Neuronal stem cell (in vitro differentiated cells): ENCODE data around the gene THEM4.
A peak's percentile ranks its signal among the peaks of the same experiment; 100 is the strongest.

Source experiments
- DNase-seq: peaks from one replicate; pipeline ENCODE4 v3.0.0-alpha.2; 2013; ENCODE audit warnings: low spot score
- H2AFZ ChIP-seq: one replicate; pipeline ENCODE4 v1.6.1; 2013; ENCODE audit warnings: mild to moderate bottlenecking, low read length, inconsistent platforms
- H2AK5ac ChIP-seq: 2 replicates; pipeline ENCODE4 v1.6.1; 2013; ENCODE audit warnings: low read depth, mild to moderate bottlenecking, inconsistent platforms, low read length, moderate library complexity, mixed read lengths
- H2BK120ac ChIP-seq: 2 replicates; pipeline ENCODE4 v1.6.1; 2013; ENCODE audit warnings: low read depth, mild to moderate bottlenecking, inconsistent platforms, low read length, moderate library complexity, mixed read lengths
- H2BK12ac ChIP-seq: one replicate; pipeline ENCODE4 v1.6.1; 2013; ENCODE audit warnings: low read length, inconsistent platforms
- H2BK15ac ChIP-seq: 2 replicates; pipeline ENCODE4 v1.6.1; 2013; ENCODE audit warnings: mild to moderate bottlenecking, low read length, inconsistent platforms, mixed read lengths
- H2BK5ac ChIP-seq: one replicate; pipeline ENCODE4 v1.6.1; 2013; ENCODE audit warnings: inconsistent platforms, mild to moderate bottlenecking, low read length, moderate library complexity
- H3K14ac ChIP-seq: one replicate; pipeline ENCODE4 v1.6.1; 2013; ENCODE audit warnings: low read length, inconsistent platforms
- H3K18ac ChIP-seq: 2 replicates; pipeline ENCODE4 v1.6.1; 2013; ENCODE audit warnings: low read length, inconsistent platforms
- H3K23ac ChIP-seq: 2 replicates; pipeline ENCODE4 v1.6.1; 2013; ENCODE audit warnings: low read depth, mild to moderate bottlenecking, mixed read lengths, low read length, inconsistent platforms; ENCODE audit not compliant: poor library complexity
- H3K27ac ChIP-seq: replicated peaks from 3 replicates; pipeline ENCODE4 v1.5.1; 2013; ENCODE audit warnings: low read length, inconsistent platforms
- H3K27me3 ChIP-seq, 3 experiments: 2 replicates each; pipeline ENCODE4 v1.6.1; 2013; ENCODE audit warnings: low read length in 3 of 3, mild to moderate bottlenecking in 2 of 3, inconsistent platforms in 1 of 3, low read depth in 1 of 3, mixed read lengths in 1 of 3, moderate library complexity in 1 of 3; ENCODE audit not compliant: control insufficient read depth in 3 of 3, insufficient read depth in 3 of 3
- H3K36me3 ChIP-seq, 2 donors: replicated peaks in 1 of 2; 2 replicates each; pipeline ENCODE4 v1.6.1; 2013; ENCODE audit warnings: low read length in 2 of 2; ENCODE audit not compliant: control insufficient read depth in 2 of 2, insufficient read depth in 2 of 2
- H3K4ac ChIP-seq: 2 replicates; pipeline ENCODE4 v1.6.1; 2013; ENCODE audit warnings: inconsistent platforms, mild to moderate bottlenecking, low read length, moderate library complexity
- H3K4me1 ChIP-seq, 2 donors: 1 replicate in 1 of 2; 2 replicates in 1 of 2; pipeline ENCODE4 v1.6.1; 2013; ENCODE audit warnings: low read length in 2 of 2, low read depth in 1 of 2; ENCODE audit not compliant: control insufficient read depth in 2 of 2, insufficient read depth in 1 of 2
- H3K4me2 ChIP-seq: one replicate; pipeline ENCODE4 v1.6.1; 2013; ENCODE audit warnings: mild to moderate bottlenecking, low read length, inconsistent platforms; ENCODE audit not compliant: insufficient read depth, poor library complexity, severe bottlenecking
- H3K4me3 ChIP-seq, 2 donors: 2 replicates each; pipeline ENCODE4 v1.5.1; 2013; ENCODE audit warnings: low read length in 2 of 2, mild to moderate bottlenecking in 2 of 2, inconsistent platforms in 1 of 2, moderate library complexity in 1 of 2
- H3K79me1 ChIP-seq: one replicate; pipeline ENCODE4 v1.6.1; 2013; ENCODE audit warnings: low read depth, mild to moderate bottlenecking, inconsistent platforms, low read length, moderate library complexity
- H3K9ac ChIP-seq: one replicate; pipeline ENCODE4 v1.6.1; 2013; ENCODE audit warnings: mild to moderate bottlenecking, low read depth, low read length, inconsistent platforms; ENCODE audit not compliant: poor library complexity
- H3K9me3 ChIP-seq, 2 donors: replicated peaks in 1 of 2; 2 replicates each; pipeline versions ENCODE3 to v1.6.1; 2013; ENCODE audit warnings: low read length in 2 of 2, mild to moderate bottlenecking in 2 of 2, inconsistent platforms in 1 of 2, low read depth in 1 of 2, mixed read lengths in 1 of 2, moderate library complexity in 1 of 2; ENCODE audit not compliant: control insufficient read depth in 2 of 2, insufficient read depth in 1 of 2
- H4K8ac ChIP-seq: one replicate; pipeline ENCODE4 v1.6.1; 2013; ENCODE audit warnings: low read depth, mild to moderate bottlenecking, inconsistent platforms, low read length, moderate library complexity
- H4K91ac ChIP-seq: one replicate; pipeline ENCODE4 v1.6.1; 2013; ENCODE audit warnings: low read length, low read depth, mild to moderate bottlenecking, inconsistent platforms; ENCODE audit not compliant: poor library complexity
- WGBS, 2 donors: extraction: QIAGEN DNeasy Blood & Tissue Kit; methylation state at CpG; one replicate each; pipeline ENCODE4 v1.1.7; 2013; ENCODE audit warnings: missing lambda C conversion rate in 2 of 2, mixed read lengths in 1 of 2; ENCODE audit not compliant: insufficient read length in 2 of 2, insufficient replicate concordance in 1 of 2; ENCODE audit errors: extremely low coverage in 2 of 2; 5-methylcytosine and 5-hydroxymethylcytosine counted together

The THEM4 gene

DNA sequence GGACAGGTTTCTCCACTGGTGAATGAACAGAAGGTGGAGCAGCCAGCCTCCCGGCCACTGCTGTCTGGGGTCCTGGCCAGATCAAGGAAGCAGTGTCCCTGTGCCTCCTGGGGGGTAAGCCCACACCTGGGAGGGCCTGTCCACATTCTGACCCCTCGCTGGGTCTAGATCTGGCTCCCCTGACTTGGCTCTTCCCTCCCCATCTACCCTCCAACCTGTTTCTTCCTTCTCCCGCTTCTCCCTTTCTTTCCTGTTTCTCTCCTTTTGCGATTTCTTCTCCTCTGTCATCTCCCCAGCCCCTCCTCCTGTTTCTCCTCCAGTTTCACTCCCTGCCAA lies 78.1 kb downstream of the THEM4 start:
- Histone ChIP-seq H3K36me3 (no peaks in the 10 kb centered on the region), H4K8ac (no peak overlapping the region), H3K79me1 (no peaks in the 10 kb centered on the region), H3K4me3 (no peak overlapping the region), H3K4me1 (peaks cover 21 to 23% of the 10 kb centered on the region in 2 donors), H3K9ac (no peak overlapping the region), H4K91ac (no peak overlapping the region), H2BK15ac (no peak overlapping the region), H3K18ac (peak overlapping the region; percentile 37), H2BK12ac (peak overlapping the region; percentile 58), H3K27ac (no peak overlapping the region), H3K23ac (peak overlapping the region; percentile 65), H3K27me3 (peaks cover 0 to 51% (median 0%) of the 10 kb centered on the region in 3 experiments), H3K4me2 (no peak overlapping the region), H2BK5ac (peak overlapping the region; percentile 62), H3K14ac (peak overlapping the region; percentile 90), H2AFZ (no peak overlapping the region), H3K4ac (no peak overlapping the region), H2BK120ac (no peak overlapping the region), H2AK5ac (peak overlapping the region; percentile 56), H3K9me3 (no peaks in the 10 kb centered on the region)
- DNase-seq: no peak
- no CpG with 5 or more reads among the region's 4 CpGs for WGBS, 2 donors

GRCh38 chr1:151830055-151830454 lies 79.3 kb downstream of the THEM4 start:
- Histone ChIP-seq H3K9ac (no peak overlapping the region), H2AK5ac (peak overlapping the region; percentile 52), H3K36me3 (no peaks in the 10 kb centered on the region), H4K8ac (no peak overlapping the region), H2AFZ (no peak overlapping the region), H3K4me2 (no peak overlapping the region), H3K27ac (no peak overlapping the region), H3K79me1 (no peaks in the 10 kb centered on the region), H3K4ac (no peak overlapping the region), H2BK12ac (peak overlapping the region; percentile 98), H3K4me1 (peaks cover 23% of the 10 kb centered on the region in 2 donors), H2BK5ac (no peak overlapping the region), H3K14ac (peak overlapping the region; percentile 38), H2BK15ac (peak overlapping the region; percentile 49), H3K4me3 (no peak overlapping the region), H2BK120ac (no peak overlapping the region), H3K18ac (peak overlapping the region; percentile 80), H3K23ac (no peak overlapping the region), H3K27me3 (peaks cover 0 to 53% (median 0%) of the 10 kb centered on the region in 3 experiments), H3K9me3 (no peaks in the 10 kb centered on the region), H4K91ac (no peak overlapping the region)
- no CpG with 5 or more reads among the region's 6 CpGs for WGBS, 2 donors
- DNase-seq: no peak

DNA sequence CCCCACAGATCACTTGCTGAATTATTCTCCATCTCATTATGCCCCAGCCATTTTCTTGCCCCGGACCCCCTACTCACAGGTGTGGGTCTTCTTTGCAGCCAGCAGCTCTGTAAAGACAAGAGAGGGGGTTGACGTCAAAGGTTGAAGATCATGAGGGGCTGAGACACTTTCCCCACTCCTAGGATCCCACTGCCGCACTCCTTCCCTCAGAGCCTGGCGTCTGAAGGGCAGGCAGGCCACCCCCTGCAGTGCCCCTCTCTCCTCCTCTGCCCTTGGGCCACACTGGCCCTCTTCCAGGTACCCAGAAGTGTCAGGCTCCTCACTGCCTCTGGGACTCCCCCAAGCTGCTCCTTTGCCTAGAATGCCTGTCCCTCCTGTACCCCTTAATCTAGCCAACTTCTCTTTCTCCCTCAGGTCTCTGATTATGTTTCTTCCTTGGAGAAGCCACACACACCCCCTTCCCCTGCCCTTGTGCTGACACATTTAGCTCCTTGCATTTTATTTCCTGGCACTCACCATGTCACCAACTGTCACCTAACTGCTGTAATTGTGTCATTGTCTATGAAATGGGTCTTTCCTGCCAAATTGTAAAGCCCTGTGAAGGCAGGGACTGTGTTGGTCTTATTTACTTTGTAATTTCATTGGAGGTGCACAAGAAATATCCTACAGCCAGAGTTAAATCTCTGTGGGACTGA lies 79.8 kb downstream of the THEM4 start:
- no CpG with 5 or more reads among the region's 4 CpGs for WGBS, 2 donors
- no peak overlapping the region for H3K4me3 ChIP-seq

DNA sequence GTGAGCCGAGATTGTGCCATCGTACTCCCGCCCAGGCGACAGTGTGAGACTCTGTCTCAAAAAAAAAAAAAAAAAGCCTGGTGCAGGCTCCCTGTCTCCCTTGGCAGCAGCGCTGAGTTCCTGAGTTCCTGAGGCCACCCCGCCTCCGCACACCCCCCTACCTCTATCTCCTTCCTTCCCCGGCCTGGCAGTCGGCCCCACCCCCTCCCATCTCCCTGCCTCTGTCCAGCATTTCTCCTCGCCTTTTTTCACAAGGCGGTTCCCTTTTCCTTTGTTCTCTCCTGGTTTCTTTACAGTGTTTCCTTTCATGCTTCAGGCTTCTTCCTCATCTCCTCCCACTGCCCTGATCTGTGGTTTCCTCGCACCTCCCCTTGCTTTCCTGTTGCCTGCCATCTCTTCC lies 80.4 kb downstream of the THEM4 start:
- no peak overlapping the region for H2BK120ac ChIP-seq
- H2BK12ac ChIP-seq: no peak overlapping the region
- H3K4me3 ChIP-seq: no peak overlapping the region
- H3K18ac ChIP-seq: no peak overlapping the region
- no peak overlapping the region for H4K8ac ChIP-seq
- no peak overlapping the region for H3K9ac ChIP-seq
- no CpG with 5 or more reads among the region's 12 CpGs for WGBS, 2 donors
- H3K4ac ChIP-seq: no peak overlapping the region
- H3K9me3 ChIP-seq: no peaks in the 10 kb centered on the region
- no peak overlapping the region for H3K23ac ChIP-seq
- H3K27ac ChIP-seq: peak overlapping the region; percentile 26
- no peaks in the 10 kb centered on the region for H3K79me1 ChIP-seq
- no peak overlapping the region for H2AK5ac ChIP-seq
- DNase-seq: peak; percentile 65
- H3K4me2 ChIP-seq: no peak overlapping the region
- H4K91ac ChIP-seq: no peak overlapping the region
- H3K4me1 ChIP-seq: peaks cover 18 to 23% of the 10 kb centered on the region in 2 donors
- no peak overlapping the region for H3K14ac ChIP-seq
- peaks cover 0 to 57% (median 0%) of the 10 kb centered on the region in 3 experiments for H3K27me3 ChIP-seq
- no peak overlapping the region for H2BK15ac ChIP-seq
- H2AFZ ChIP-seq: peak overlapping the region; percentile 70
- no peak overlapping the region for H2BK5ac ChIP-seq
- H3K36me3 ChIP-seq: no peaks in the 10 kb centered on the region

More for the DNA sequence above, 79.8 kb downstream of the THEM4 start:
- no peak overlapping the region for H3K14ac ChIP-seq
- no peak overlapping the region for H3K4ac ChIP-seq
- H2BK120ac ChIP-seq: no peak overlapping the region
- H3K27ac ChIP-seq: peak overlapping the region; percentile 26
- H2BK15ac ChIP-seq: peak overlapping the region; percentile 45
- peak overlapping the region; percentile 49 for H2BK5ac ChIP-seq
- no peak overlapping the region for H3K9ac ChIP-seq
- H3K4me1 ChIP-seq: peaks cover 23% of the 10 kb centered on the region in 2 donors
- no peak overlapping the region for H4K91ac ChIP-seq
- H3K27me3 ChIP-seq: peaks cover 0 to 56% (median 0%) of the 10 kb centered on the region in 3 experiments
- no peaks in the 10 kb centered on the region for H3K9me3 ChIP-seq
- no peak overlapping the region for H4K8ac ChIP-seq
- DNase-seq: no peak
- H2BK12ac ChIP-seq: peak overlapping the region; percentile 34
- no peak overlapping the region for H3K23ac ChIP-seq
- H2AFZ ChIP-seq: peak overlapping the region; percentile 70
- no peaks in the 10 kb centered on the region for H3K36me3 ChIP-seq
- H3K79me1 ChIP-seq: no peaks in the 10 kb centered on the region
- peak overlapping the region; percentile 86 for H3K18ac ChIP-seq
- no peak overlapping the region for H3K4me2 ChIP-seq
- peak overlapping the region; percentile 52 for H2AK5ac ChIP-seq
